HG02870 (cell line): ENCODE data around the gene PTPRS.

Experiments used
- ATAC-seq: cut with Tn5 transposase; IDR thresholded peaks from one replicate; pipeline ENCODE4 v1.9.1; 2021; ENCODE audit warnings: mild to moderate bottlenecking, moderate library complexity; ENCODE audit not compliant: unreplicated experiment

PTPRS gene

DNA sequence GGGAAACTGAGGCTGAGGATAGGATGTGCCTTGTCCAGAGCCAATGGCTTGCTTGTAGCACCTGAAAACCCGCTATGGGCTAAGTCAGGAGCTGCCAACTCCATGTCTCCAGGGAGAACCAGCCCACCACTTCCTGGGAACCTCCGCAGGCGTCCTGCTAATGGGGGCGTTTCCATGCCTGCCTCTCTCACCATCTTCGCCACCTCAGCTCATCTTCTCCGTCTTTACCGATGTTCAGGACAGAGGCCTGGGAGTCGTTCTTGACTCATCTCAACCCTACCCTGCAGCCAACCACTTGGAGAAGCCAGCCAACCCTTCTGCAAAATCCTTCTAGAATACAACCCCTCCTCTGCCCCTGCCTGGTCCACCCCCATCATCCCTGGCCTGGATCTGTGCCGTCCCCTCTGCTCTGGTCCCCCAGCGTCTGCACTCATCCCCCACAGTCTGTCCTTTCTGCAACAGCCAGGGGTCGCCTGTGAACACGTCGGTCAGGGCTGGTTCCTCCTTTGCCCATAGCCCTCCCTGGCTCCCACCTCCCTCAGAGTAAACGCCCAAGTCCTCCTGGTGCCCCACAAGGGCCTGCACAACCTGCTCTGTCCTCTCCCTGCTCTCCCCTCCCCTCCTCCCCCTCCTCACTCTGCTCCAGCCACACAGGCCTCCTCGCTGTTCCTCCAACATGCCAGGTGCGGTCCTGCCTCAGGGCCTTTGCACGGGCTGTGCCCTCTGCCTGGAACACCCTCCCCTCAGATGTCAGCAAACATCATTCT is 31.0 kb downstream of the PTPRS start:
- no peak for ATAC-seq

DNA sequence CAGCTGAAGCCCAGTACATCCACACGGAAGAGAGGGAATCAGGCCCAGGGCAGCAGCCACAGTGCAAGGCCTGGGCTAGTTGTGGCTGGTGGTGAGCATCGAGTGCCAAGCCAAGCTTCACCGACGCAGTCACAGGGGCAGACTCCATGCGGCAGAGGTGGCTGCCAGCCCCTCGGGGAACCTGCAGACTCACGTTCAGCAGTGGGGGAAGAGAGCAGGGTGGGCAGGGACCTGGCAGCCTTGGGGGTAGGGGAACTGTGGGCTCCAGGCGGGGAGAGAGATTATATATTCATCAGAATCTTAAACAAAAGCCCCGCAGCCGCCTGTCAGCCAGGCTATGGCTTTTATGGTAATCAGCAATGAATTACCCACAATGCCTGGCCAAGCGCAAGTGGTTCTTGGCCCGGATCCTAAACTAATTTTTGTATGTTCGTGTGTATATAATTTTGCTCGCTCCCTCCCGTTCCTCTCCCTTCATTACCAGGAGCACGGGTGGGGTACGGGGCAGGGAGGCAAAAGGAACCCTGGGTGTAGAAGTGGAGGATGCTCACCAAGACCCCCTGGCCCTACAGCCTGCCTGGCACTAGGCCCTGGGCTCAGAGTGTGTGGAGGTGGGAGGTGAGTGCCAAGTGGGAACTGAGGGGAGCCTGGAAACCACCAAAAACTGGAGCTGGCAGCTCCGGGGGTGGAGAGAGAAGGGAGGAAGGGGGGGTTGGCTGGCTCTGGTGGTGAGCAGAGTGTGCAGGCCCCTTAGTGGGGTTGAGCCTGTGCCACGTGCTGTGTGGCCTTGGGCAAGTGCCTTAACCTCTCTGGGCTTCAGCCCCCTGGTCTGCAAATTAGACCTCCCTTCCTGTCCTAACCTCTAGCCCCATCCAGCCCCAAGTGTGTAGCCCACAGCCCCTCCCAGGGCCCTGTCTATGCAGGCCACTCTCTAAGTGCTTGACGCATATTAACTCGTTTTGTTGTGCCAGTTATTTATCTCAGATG is 31.9 kb downstream of the PTPRS start:
- no peak for ATAC-seq

DNA sequence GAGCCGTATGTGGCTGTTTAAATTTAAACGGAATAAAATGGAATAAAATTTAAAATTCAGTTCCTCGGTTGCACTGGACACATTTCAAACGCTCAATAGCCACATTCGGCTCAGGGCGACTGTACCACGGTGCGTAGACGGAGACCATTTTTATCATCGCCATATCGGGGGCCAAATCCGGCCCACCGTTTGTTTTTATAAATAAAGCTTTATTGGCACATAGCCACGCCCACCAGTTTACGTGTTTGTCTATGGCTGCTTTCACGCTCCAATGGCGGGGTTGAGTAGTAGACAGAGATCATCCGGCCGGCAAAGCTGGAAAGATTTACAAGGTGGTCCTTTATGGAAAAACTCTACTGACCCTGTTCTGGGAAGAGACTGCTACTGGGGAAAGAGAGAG is 33.0 kb downstream of the PTPRS start:
- no peak for ATAC-seq

DNA sequence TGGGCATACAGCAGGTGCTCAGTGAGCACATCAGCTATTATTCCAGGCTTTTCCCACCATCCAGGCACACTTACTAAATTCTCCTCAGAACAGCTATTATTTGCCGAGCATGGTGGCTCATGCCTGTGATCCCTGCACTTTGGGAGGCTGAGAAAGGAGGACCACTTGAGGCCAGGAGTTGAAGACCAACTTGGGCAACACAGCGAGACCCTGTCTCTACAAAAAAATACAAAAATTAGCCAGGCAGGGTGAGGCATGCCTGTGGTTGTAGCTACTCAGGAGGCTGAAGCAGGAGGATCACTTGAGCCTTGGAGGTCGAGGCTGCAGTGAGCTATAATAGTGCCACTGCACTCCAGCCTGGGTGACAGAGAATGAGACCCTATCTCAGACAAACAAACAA is 35.4 kb downstream of the PTPRS start:
- ATAC-seq, result no peak

DNA sequence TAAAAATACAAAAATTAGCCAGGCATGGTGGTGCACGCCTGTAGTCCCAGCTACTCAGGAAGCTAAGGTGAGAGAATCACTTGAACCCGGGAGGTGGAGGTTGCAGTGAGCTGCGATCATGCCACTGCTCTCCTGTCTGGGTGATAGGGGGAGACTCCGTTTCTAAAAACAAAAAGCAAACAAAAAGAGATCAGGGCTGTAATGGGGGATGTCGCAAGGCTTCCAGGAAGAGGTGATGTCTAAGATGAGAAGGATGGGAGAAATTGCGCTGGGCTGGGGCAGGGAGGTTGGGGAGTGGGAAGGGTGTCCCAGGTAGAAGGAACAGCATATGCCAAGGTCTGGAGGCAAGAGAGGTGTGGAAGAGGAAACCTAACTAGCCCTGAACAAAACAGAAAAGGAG is 36.1 kb downstream of the PTPRS start:
- ATAC-seq, result no peak

DNA sequence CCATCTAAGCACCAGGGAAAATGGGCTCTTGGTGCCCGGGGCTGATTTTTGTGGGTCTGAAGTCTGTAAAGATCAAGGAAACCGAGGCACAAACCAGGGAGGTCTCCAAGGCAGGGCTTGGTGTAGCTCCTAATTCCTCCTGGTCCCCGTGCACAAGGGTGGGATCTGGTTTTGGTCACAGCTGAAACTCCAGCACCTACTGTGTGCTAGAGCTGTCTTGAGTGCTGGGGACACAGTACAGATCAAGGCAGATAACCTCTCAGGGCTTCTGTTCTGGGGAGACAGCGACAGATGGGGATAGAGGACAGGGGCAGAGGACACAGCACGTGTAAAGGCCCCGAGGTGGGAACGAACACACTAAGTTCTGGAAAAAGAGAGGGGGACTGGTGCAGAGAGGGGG is 37.4 kb downstream of the PTPRS start:
- ATAC-seq, result no peak

DNA sequence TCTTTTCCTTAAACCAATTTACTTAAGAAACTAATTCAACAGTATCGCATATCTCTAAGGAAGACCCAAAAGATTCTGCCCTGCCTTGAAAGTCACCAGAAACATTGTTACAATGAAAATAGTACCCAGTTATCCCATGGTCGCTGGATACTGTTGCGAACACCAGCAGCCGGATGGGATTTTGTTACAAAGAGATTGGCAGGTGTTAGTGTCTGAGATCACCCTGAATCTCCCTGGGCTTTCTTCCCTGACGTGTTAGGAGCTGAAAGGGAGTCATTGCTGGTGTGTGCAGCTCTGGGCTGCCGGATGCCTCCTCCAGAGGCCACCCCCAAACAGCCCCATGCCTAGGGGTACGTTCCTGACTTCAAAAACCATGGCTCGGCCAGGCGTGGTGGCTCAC is 38.2 kb downstream of the PTPRS start:
- ATAC-seq, result no peak

DNA sequence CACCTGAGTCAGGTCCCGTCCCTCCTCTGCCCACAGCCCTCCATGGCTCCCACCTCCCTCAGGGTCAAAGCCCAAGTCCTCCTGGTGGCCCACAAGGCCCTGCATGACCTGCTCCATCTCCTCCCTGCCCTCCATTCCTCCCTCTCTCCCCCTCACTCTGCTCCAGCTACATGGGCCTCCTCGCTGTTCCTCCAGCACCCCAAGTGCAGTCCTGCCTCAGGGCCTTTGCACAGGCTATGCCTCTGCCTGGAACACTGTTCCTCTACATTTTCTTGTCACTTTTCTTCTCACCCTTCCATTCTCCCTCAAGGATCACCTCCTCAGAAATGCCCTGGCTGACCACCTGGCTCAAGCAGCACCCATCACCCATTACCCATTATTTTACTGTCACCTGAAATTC is 41.5 kb downstream of the PTPRS start:
- no peak for ATAC-seq

DNA sequence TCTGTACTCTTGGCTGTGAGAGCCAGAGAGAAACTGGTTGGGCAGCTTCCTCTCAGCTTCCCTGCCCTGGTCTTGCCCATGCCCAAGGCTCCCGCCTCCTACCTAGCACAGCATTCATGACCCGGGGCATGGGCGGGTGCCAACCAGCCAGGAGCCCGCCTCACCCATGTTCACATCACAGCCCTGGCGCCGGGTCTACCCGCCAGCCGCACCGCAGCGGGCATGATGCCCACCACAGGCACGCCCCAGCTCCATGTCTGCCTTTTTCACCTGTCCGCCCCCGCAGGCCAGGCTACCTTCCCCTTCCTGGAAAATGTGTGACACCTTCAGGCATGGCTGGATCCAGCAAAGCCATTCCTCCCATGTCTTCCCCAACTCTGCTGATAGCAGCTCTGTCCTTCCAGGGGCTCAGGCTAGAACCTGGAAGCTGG is 42.1 kb downstream of the PTPRS start:
- no peak for ATAC-seq

DNA sequence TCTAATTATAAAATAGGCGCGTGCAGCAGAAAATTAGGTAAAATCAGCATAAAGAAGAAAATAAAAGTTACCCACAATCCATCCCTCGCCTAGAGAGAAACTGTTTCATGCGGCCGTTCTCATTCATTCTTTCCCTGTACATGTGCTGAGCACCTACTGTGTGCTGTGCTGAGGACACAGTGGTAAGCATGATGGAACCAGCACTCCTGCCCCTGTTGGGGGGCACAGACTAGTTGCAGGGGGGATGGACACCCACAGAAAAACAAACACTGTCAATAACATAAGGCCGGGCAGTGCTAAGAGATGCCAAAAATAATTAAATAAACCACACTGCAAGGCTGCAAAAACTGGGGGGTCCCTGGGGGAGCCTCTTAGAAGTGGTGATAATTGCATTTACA is 43.3 kb downstream of the PTPRS start:
- ATAC-seq, result no peak

DNA sequence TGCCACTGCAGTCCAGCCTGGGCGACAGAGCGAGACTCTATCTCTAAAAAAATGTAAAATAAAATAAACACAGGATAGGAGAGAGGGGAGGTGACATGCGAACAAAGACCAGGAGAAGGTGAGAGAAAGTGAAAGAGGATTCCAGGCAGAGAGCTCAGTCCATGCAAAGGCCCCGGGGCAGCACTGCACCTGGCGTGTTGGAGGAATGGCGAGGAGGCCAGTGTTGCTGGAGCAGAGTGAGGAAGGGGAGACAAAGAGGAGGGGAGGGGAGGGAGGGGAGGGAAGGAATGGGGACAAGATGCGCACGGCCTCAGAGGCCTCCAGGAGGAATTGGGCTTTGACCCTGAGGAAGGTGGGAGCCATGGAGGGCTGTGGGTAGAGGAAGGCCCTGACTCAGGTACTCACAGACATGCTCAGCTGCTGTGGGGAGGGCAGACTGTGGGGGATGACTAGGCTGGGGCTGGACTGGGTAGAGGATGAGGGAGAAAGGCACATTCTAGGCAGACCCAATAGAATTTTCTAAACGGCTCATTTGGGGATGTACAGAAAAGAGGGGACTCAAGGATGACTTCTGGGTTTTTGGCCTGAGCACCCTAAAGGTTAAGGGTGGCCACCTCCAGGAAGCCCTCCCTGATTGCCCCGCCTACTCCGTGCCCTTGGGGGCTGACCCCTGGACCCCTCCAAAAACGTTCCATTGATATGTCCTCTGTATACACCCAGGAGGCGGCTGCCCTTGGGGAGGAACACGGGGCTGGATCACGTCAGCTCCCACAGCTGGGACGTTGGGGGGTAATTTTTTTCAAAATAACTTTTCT is 43.9 kb downstream of the PTPRS start:
- no peak for ATAC-seq

DNA sequence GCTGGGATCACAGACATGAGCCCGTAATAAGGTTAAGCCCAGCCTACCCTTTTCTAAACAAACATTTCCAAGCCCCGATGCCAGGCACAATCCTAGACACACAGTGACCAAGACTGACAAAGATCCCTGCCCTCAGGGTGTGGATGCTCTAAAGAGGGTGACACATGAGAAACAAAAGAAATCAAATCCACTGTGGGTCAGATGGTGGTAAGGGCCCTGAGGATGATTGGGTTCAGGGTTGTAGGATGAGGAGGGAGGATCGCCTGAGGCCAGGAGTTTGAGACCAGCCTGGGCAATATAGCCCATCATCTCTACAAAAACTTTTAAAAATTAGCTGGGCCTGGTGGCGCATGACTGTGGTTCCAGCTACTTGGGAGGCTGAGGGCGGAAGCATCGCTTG is 44.6 kb downstream of the PTPRS start:
- ATAC-seq, result no peak

DNA sequence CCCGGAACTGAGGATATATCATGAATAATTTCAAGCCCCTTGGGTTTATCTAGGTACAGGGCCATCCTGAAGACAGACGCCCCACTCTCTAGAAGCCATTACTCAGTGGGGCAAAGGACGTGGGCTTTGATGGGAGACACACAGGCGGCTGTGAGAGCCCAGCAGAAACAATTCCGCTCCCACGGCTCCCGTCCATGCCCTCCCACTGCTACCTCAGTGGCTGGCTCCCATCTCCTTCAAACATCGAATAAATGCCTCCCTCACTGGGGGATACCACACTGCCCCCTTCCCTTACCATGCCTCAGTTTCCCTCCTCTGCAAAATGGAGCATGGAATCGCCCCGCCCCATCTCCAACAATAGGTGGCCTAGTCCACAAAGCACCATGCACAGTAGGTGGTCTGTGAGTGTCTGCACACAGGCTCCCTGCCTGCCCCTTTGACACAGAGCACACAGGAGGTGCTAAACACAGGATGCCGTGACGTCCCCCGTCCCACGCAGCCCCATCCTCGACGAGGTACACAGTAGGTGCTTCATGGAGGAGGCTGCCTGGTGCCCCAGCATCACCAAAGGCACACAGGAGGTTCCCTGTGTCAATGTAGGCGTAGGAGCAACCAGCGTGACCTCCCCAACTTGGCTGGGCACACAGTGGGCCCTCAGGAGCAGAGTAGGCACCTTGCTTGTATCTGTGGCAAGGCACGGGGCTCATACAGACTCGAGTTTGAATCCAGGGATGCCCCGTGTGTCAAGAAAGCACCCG is 46.0 kb downstream of the PTPRS start:
- no peak for ATAC-seq

DNA sequence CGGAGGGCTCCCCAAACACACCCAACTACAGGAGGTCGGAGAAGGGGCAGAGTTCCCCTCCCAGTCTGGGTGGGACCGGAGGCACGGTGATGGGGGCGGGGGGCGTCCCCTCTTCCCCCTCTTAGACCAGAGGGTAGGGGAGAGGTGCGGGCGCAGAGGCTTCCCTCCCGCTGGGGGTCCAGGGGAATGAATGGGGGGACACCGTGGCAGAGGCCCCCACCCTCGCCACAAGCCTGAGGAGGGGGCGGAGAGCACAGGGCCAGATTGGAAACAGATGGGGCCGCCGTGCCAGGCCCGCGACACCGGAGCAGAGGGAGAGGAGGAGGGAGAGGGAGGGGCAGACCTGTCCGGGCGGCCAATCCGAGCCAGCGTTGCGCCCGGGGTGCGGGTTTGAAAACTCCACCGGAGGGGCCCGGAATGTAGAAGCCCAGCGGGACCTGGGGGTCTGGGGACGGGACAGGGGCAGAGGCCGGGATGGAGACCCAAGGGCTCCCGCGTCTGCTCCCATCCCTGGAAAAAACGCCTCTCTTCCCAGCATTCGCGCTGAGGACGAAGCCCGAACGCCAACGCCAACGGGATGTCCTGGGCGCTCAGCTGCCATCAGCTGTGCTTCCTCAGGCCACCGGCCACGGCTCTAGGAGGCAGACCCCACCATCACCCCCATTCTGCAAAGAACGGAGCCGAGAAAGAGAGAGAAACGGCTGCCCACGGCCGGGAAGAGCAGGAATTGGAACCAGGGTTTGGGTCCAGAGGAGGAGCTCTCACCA is 46.8 kb downstream of the PTPRS start:
- ATAC-seq, result no peak

DNA sequence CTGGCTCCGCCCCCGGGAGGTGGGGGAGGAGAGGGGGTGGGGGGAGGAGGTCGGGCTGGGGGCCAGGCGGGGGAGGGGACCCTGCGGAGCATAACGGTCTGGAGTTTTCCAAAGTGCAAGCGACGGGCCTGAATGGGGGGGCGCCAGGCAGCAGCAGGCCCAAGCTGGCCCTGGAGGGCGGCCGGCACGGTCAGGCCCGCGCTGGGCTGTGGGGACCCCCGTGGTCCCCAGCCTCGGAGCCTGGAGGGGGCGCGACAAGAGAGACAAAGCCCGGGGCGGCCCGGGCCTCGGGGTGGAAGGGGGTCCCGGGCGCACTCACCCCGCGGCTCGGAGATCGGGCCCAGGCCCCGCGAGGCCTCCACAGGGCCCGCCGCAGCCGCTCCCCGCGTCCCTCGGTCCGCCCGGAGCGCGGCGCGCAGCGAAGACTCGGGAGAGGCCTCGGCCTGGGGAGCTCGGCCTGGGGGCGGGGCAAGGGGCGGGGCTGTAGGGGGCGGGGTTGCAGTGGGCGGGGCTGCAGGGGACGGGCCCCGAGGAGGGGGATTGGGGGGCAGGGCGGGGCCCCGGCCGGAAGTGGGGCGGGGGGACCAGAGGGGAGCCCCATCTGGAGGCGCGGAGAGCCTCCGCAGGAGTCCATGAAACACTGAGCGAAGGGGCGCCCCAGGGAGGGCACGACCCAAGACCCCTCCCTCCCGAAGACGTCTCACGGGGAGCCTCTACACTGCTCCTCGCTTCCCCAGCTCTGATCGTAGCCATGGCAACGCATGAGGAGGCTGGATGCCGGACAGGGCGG is 47.6 kb downstream of the PTPRS start:
- ATAC-seq, result no peak

DNA sequence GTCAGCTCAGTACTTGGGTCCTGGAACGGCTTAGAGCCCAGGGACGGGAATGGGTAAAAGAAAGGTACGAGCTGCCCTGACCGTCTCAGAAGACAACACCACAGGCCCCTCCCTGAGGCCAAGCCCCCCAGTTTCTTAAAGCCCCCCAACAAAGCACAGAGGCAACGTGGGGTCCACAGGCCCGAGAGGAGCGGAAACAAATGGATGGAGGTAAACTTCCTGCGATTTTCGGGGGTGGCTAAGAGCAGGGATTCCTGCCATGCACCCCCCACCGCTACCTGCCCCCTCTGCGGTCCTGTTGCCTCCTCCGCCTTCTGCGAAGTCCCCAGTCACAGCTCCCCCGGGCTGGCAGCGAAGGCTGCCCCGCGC is 48.2 kb downstream of the PTPRS start:
- ATAC-seq, result no peak

DNA sequence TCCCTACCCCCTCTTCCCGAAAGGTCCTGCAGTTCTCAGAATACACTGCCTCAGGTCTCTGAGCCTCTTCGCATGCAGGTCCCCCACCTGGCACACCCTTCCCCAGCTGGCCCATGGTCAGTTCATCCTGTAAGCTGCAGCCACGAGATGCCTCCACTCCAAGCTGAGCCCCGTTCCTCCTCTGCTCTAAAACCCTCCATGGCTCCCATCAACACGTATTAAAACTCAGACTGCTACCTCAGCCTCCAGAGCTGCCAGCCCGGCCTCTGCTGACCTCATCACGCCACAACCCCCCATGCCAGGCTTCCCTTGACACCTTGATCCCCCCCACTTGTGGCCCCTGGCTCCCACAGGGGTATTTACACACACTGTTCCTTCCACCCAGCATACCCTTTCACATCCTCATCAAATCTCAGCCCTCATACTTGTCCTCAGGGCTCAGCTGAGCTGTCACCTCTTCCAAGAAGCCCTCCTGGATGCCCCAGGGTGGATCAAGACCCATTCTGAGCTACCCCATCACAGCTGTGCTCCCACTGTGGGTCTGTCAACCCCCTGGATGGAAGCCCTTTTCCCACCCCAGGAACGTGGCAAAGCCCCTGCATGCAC is 48.9 kb downstream of the PTPRS start:
- no peak for ATAC-seq
